Activated CD8-positive, alpha-beta memory T cell treated with anti-CD3 and anti-CD28 coated beads, Interleukin-2, amount 10 ng/mL, durations not matched to agents 7 days and 5 days (primary cell): ENCODE measurements around the gene COPZ1. TPM values are rescaled to one million over a fixed set of nuclear protein-coding genes. Genes with fewer than 3 reads are reported as not detected.

Experiments used
- ATAC-seq: fragments of 150-1000 bp; cut with Tn5 transposase; one replicate; pipeline ENCODE4 v1.10.0; 2021; ENCODE audit warnings: moderate library complexity
- CTCF ChIA-PET: fragments of 350-600 bp; sonication (Branson Sonifier 250); formaldehyde crosslinking; loops from one replicate; lab custom pipeline; 2021; ENCODE audit warnings: antibody characterized with exemption; lab: Charles Lee
- DNase-seq: peaks from one replicate; pipeline ENCODE4 v3.0.0-alpha.2; 2020
- H3K27ac Mint-ChIP-seq: one replicate; pipeline ENCODE4 v1.8.0; 2021; ENCODE audit warnings: mild to moderate bottlenecking, mixed read lengths
- H3K27me3 Mint-ChIP-seq: one replicate; pipeline ENCODE4 v1.8.0; 2021; ENCODE audit warnings: mixed read lengths
- H3K36me3 Mint-ChIP-seq: one replicate; pipeline ENCODE4 v1.8.0; 2021; ENCODE audit warnings: mild to moderate bottlenecking, mixed read lengths
- H3K4me1 Mint-ChIP-seq: one replicate; pipeline ENCODE4 v1.8.0; 2021; ENCODE audit warnings: mixed read lengths
- H3K4me3 Mint-ChIP-seq: one replicate; pipeline ENCODE4 v1.8.0; 2021; ENCODE audit warnings: mild to moderate bottlenecking, moderate library complexity, mixed read lengths
- H3K9me3 Mint-ChIP-seq: one replicate; pipeline ENCODE4 v1.8.0; 2022; ENCODE audit warnings: low read depth, mixed read lengths
- total RNA-seq, 2 experiments: library from RNA; stranded (reverse); gene quantifications; one replicate each; pipeline ENCODE4 v1.2.3, GENCODE V29; 2021

Gene COPZ1
- total RNA-seq, 2 experiments from 2014 or later, result 90.8 to 104 TPM

GRCh38 chr12:54328595-54329337 lies 3.8 kb downstream of the COPZ1 start:
- no peak for ATAC-seq

GRCh38 chr12:54329759-54330158 lies 4.8 kb downstream of the COPZ1 start:
- ATAC-seq, result no peak
- no peak for DNase-seq
- Mint-ChIP-seq H3K9me3 (no peaks in the 10 kb centered on the region), H3K4me1 (peaks cover 43% of the 10 kb centered on the region), H3K27ac (no peak overlapping the region), H3K27me3 (no peaks in the 10 kb centered on the region), H3K36me3 (peaks cover 1% of the 10 kb centered on the region), H3K4me3 (no peak overlapping the region)
- CTCF ChIA-PET, result interaction anchor here (1.3 to 1.9 kb wide), 3 partner anchors 28 to 39 kb away, joined by 3 to 6 read pairs (median 4); no protein-coding TSS in a partner anchor

More at GRCh38 chr12:54328595-54329337, 3.8 kb downstream of the COPZ1 start:
- Mint-ChIP-seq H3K27ac (peak overlapping the region; percentile 65), H3K9me3 (no peaks in the 10 kb centered on the region), H3K4me1 (peaks cover 47% of the 10 kb centered on the region), H3K4me3 (no peak overlapping the region), H3K27me3 (no peaks in the 10 kb centered on the region), H3K36me3 (peaks cover 1% of the 10 kb centered on the region)
- DNase-seq, result no peak
- CTCF ChIA-PET, result interaction anchor here (1.1 to 7.1 kb wide), 5 partner anchors 7 to 77 kb away, joined by 3 to 53 read pairs (median 5); no protein-coding TSS in a partner anchor

DNA sequence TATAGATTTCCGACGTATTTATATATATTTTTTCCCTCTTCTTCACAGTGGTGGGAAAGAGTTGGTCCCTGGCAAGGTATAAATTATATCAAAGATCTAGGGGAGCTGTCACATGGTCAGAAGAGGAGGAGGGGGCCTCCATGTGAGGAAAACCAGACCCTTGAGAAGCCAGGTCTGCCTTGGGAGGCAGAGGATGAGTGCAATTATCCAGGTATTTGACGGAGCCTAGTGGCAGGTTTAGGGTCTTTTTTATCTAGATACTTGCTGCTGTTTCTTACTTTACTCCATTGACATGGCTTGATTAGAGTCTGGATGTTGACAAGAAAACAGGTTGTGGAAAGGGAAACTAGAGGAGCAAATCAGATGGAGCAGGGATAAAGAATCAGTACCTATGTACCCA lies 5.5 kb downstream of the COPZ1 start:
- no peak overlapping the region for H3K4me3 Mint-ChIP-seq
- H3K27me3 Mint-ChIP-seq, result no peaks in the 10 kb centered on the region
- H3K4me1 Mint-ChIP-seq, result peaks cover 38% of the 10 kb centered on the region
- H3K36me3 Mint-ChIP-seq, result peaks cover 1% of the 10 kb centered on the region
- ATAC-seq (no peak), DNase-seq (no peak)
- CTCF ChIA-PET, result interaction anchor here (1.3 to 1.9 kb wide), 2 partner anchors 37 to 38 kb away, joined by 4 to 6 read pairs; no protein-coding TSS in a partner anchor
- H3K9me3 Mint-ChIP-seq, result no peaks in the 10 kb centered on the region
- peak overlapping the region; percentile 70 for H3K27ac Mint-ChIP-seq

DNA sequence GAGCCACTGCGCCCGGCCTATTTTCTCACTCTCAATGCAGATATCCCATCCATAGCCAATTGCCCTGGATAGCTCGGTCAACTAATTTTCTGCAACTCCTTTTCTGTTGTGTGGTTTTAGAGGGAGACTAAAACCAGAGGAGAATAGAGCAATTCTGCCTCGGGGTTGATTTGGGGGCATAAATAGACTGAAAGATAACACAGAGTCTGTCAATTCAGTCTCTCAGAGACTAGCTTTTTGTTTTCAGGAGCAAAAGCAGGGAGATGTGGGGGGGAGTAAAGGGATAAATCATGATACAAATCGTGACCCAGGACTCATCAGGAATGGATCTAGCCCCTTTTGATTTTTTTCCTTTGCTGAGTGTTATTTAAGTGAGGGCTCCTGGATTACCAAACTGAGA lies 6.5 kb downstream of the COPZ1 start:
- peaks cover 1% of the 10 kb centered on the region for H3K36me3 Mint-ChIP-seq
- peaks cover 34% of the 10 kb centered on the region for H3K4me1 Mint-ChIP-seq
- no peak overlapping the region for H3K4me3 Mint-ChIP-seq
- DNase-seq, result no peak
- CTCF ChIA-PET, result interaction anchor here (1.9 kb wide), 1 partner anchor 37 kb away, joined by 6 read pairs; no protein-coding TSS in a partner anchor
- H3K27ac Mint-ChIP-seq, result peak overlapping the region; percentile 47
- no peak for ATAC-seq
- no peaks in the 10 kb centered on the region for H3K27me3 Mint-ChIP-seq
- no peaks in the 10 kb centered on the region for H3K9me3 Mint-ChIP-seq

- CTCF ChIA-PET, result interaction anchor here (1.0 to 6.9 kb wide), 10 partner anchors 8 to 118 kb away, joined by 3 to 53 read pairs (median 7); partner anchors contain the start of gene COPZ1
- H3K9me3 Mint-ChIP-seq, result no peaks in the 10 kb centered on the region
- H3K4me1 Mint-ChIP-seq, result peaks cover 25% of the 10 kb centered on the region
- H3K27me3 Mint-ChIP-seq, result no peaks in the 10 kb centered on the region
- peaks cover under 1% of the 10 kb centered on the region for H3K36me3 Mint-ChIP-seq
- no peak for ATAC-seq
- no peak overlapping the region for H3K27ac Mint-ChIP-seq
- no peak for DNase-seq
- no peak overlapping the region for H3K4me3 Mint-ChIP-seq
These were observed 8.6 kb downstream of the COPZ1 start for GRCh38 chr12:54333420-54334034.

GRCh38 chr12:54337280-54337842 lies 12.4 kb downstream of the COPZ1 start:
- DNase-seq, result no peak
- no peaks in the 10 kb centered on the region for H3K27me3 Mint-ChIP-seq

GRCh38 chr12:54337854-54338650 lies 13.1 kb downstream of the COPZ1 start:
- Mint-ChIP-seq H3K9me3 (no peaks in the 10 kb centered on the region), H3K36me3 (peaks cover 10% of the 10 kb centered on the region), H3K27ac (no peak overlapping the region), H3K4me1 (peaks cover 3% of the 10 kb centered on the region), H3K27me3 (no peaks in the 10 kb centered on the region), H3K4me3 (no peak overlapping the region)
- ATAC-seq (no peak), DNase-seq (no peak)
- CTCF ChIA-PET, result interaction anchor here (0.7 to 6.9 kb wide), 11 partner anchors 9 to 188 kb away, joined by 3 to 53 read pairs (median 5); partner anchors contain the start of gene COPZ1

More at GRCh38 chr12:54337280-54337842, 12.4 kb downstream of the COPZ1 start:
- CTCF ChIA-PET, result interaction anchor here (0.7 to 6.9 kb wide), 16 partner anchors 10 to 649 kb away, joined by 3 to 53 read pairs (median 5); partner anchors contain the start of gene COPZ1
- ATAC-seq, result no peak
- H3K27ac Mint-ChIP-seq, result no peak overlapping the region
- H3K4me3 Mint-ChIP-seq, result no peak overlapping the region
- H3K4me1 Mint-ChIP-seq, result peaks cover 3% of the 10 kb centered on the region
- peaks cover 5% of the 10 kb centered on the region for H3K36me3 Mint-ChIP-seq
- H3K9me3 Mint-ChIP-seq, result no peaks in the 10 kb centered on the region

DNA sequence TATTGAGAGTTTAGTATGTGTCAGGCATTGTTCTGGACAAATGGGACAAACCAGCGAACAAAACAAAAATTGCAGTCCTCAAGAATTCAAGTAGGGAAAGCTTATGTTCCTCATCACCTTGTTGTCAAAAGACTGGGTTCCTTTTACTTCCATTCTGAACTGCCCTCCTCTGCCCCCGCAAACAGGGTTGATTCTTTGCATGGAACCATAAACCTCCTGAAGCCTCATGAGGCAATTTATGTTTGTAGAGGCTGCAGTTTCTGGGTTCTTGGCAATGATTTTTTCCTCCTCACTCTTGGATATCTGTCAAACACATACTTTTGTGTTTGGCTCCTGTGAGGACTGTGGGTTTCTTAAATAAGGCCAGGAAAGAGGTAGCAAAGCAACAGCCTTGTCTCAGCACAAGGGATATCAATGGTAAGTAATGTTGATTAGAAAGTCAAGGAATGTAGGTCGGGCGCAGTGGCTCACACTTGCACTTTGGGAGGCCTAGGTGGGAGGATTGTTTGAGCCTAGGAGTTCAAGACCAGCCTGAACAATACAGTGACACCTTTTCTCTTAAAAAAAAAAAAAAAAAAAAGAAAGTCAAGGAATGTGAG lies 13.9 kb downstream of the COPZ1 start:
- Mint-ChIP-seq H3K36me3 (peaks cover 15% of the 10 kb centered on the region), H3K27ac (no peak overlapping the region), H3K4me1 (no peaks in the 10 kb centered on the region), H3K27me3 (no peaks in the 10 kb centered on the region), H3K9me3 (no peaks in the 10 kb centered on the region), H3K4me3 (no peak overlapping the region)
- DNase-seq, result no peak
- ATAC-seq, result no peak
- CTCF ChIA-PET, result interaction anchor here (4.8 to 6.9 kb wide), 3 partner anchors 13 to 44 kb away, joined by 29 to 53 read pairs (median 36); partner anchors contain the start of gene COPZ1

- peaks cover 21% of the 10 kb centered on the region for H3K36me3 Mint-ChIP-seq
- CTCF ChIA-PET, result interaction anchor here (1.2 to 1.8 kb wide), 4 partner anchors 16 to 63 kb away, joined by 3 to 10 read pairs (median 6); partner anchors contain the start of gene COPZ1
These were observed 15.9 kb downstream of the COPZ1 start for GRCh38 chr12:54340846-54341245.

DNA sequence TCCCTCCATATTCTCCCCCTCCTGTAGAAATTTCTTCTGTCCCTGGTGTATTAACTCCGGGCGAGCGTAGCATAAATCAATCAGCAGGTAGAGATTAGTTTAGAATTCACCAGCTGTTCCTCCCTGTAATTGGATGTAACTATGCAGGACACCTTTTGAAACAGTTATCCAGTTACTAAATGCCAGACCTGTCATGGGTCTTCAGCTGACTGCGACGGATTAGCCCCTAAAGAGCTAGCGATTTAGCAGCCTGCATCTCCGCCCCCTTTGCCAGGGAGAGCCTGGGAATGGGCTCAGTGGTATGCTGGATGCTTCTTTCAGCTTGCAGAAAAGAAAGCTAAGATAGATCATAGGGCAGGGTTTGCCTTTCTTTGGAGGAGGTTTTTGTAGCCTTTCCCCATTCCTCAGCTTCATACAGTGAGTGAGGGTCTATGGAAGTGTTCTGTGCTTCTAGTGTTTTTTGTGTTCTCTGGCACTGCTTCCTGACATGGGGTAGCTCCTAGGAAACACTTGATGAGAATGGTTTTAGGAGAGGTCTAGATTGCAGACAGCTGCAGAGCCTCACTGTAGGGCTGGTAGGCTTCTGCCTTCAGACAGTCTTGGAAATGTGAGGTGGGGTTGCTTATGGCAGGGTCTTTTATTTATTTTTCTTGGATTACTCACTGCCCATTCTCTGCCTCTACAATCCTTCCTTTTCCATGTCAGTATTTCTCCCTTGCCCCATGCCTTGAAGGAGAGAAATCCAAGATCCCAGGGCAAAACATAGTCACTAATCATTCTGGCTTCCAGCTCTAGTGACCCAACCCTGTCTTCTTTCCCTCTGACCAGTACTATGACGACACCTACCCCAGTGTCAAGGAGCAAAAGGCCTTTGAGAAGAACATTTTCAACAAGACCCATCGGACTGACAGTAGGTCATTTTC lies 16.7 kb downstream of the COPZ1 start:
- CTCF ChIA-PET, result interaction anchor here (0.5 to 1.8 kb wide), 5 partner anchors 17 to 62 kb away, joined by 3 to 10 read pairs (median 4); partner anchors contain the start of gene COPZ1
- peaks cover 21% of the 10 kb centered on the region for H3K36me3 Mint-ChIP-seq
- DNase-seq (no peak), ATAC-seq (no peak)
- H3K9me3 Mint-ChIP-seq, result no peaks in the 10 kb centered on the region
- no peaks in the 10 kb centered on the region for H3K27me3 Mint-ChIP-seq
- H3K27ac Mint-ChIP-seq, result no peak overlapping the region
- H3K4me1 Mint-ChIP-seq, result no peaks in the 10 kb centered on the region
- no peak overlapping the region for H3K4me3 Mint-ChIP-seq

More at GRCh38 chr12:54340846-54341245, 15.9 kb downstream of the COPZ1 start:
- H3K27me3 Mint-ChIP-seq, result no peaks in the 10 kb centered on the region
- DNase-seq (no peak), ATAC-seq (no peak)
- H3K4me3 Mint-ChIP-seq, result no peak overlapping the region
- no peaks in the 10 kb centered on the region for H3K9me3 Mint-ChIP-seq
- no peaks in the 10 kb centered on the region for H3K4me1 Mint-ChIP-seq
- no peak overlapping the region for H3K27ac Mint-ChIP-seq

- CTCF ChIA-PET, result interaction anchor here (2.5 to 5.4 kb wide), 2 partner anchors 13 to 20 kb away, joined by 11 to 29 read pairs; no protein-coding TSS in a partner anchor
These were observed 24.1 kb downstream of the COPZ1 start for GRCh38 chr12:54349036-54349435.

More at GRCh38 chr12:54349036-54349435, 24.1 kb downstream of the COPZ1 start:
- no peak overlapping the region for H3K4me3 Mint-ChIP-seq
- no peak for ATAC-seq
- no peaks in the 10 kb centered on the region for H3K27me3 Mint-ChIP-seq
- H3K27ac Mint-ChIP-seq, result no peak overlapping the region
- no peak for DNase-seq
- H3K9me3 Mint-ChIP-seq, result no peaks in the 10 kb centered on the region
- peaks cover 8% of the 10 kb centered on the region for H3K4me1 Mint-ChIP-seq
- peaks cover 23% of the 10 kb centered on the region for H3K36me3 Mint-ChIP-seq
